Neuron (in vitro differentiated cells): Measurements from ENCODE around the gene TNS1.

Experiments
- H2AFZ ChIP-seq: one replicate; pipeline ENCODE4 v1.6.1; 2013; ENCODE audit warnings: low read depth, mild to moderate bottlenecking, inconsistent platforms, low read length, moderate library complexity
- H3K27me3 ChIP-seq: one replicate; pipeline ENCODE4 v1.6.1; 2013; ENCODE audit warnings: low read length; ENCODE audit not compliant: insufficient read depth
- H3K36me3 ChIP-seq: one replicate; pipeline ENCODE4 v1.6.1; 2013; ENCODE audit warnings: low read length; ENCODE audit not compliant: insufficient read depth
- H3K4me1 ChIP-seq: one replicate; pipeline ENCODE4 v1.6.1; 2013; ENCODE audit warnings: low read length; ENCODE audit not compliant: insufficient read depth
- H3K4me3 ChIP-seq: 2 replicates; pipeline ENCODE4 v1.5.1; 2013; ENCODE audit warnings: mild to moderate bottlenecking, low read length, moderate library complexity
- H3K9me3 ChIP-seq: one replicate; pipeline ENCODE4 v1.6.1; 2013; ENCODE audit warnings: low read length

Gene TNS1

DNA sequence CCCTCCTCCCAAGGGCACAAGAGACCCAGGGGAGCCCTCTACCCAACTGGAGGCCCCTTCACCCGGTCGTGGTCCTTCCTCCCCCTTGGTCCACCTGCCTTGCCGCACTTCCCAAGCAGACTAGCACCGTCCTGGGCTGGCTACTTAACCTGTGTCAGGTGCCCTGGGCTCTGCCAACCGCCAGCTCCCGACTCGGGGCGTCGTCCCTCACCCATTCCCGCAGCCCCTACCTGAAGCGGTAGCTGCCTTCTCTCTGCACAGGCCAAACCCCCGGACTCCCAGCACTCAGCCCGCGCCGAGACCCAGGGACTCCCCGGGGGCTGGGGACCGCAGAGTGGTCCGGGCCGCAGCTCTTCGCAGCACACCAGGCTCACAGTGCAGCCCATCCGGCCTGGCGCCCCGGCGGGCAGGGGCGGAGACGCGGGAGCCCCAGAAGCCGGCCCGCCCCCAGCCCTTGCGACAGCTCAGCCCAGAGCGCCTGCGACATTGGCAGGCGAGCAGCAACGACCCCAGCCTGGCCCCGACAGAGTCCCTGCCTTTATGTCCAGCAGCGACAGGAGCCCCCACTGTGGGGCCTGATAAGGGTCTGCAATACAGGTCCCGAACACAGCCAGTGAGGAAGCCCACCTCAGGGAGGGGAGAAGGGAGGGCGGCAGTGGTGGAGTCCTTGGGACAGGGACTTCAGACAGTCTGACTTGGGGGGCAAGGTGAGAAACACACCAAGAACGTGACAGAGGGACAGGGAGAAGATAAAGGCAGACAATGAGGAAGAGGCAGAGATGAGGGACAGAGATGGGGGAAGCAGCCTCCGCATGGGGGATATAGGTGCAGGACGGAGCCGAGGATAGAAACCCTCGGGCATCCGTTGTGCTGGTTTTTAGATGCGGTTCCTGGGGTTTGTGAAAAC, 31.0 kb upstream of the TNS1 start:
- Histone ChIP-seq H3K36me3 (no peaks in the 10 kb centered on the region), H3K4me1 (no peaks in the 10 kb centered on the region), H2AFZ (no peak overlapping the region), H3K4me3 (no peak overlapping the region), H3K27me3 (peaks cover 37% of the 10 kb centered on the region), H3K9me3 (no peaks in the 10 kb centered on the region)

DNA sequence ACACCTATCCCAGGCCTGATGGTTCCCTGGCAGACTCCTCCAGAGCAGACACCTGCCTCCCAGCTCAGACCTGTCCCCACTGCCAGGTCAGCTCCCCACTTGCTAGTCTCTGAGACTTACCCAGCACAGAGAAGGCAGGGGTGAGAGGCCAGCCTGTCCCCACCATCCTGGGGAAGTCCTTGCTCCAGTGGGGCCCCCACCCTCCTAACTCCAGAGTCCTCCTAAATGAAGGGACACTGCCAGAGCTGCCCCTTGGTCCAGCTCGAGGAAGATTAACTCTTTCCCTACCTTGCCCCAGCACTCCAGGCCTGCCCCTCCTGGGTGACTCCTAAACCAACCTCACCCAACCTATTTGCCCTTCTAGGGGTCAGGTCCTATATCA, 30.4 kb upstream of the TNS1 start:
- no peak overlapping the region for H3K4me3 ChIP-seq
- H3K9me3 ChIP-seq: no peaks in the 10 kb centered on the region
- H3K27me3 ChIP-seq: peaks cover 34% of the 10 kb centered on the region
- H2AFZ ChIP-seq: no peak overlapping the region
- H3K4me1 ChIP-seq: no peaks in the 10 kb centered on the region
- H3K36me3 ChIP-seq: no peaks in the 10 kb centered on the region

DNA sequence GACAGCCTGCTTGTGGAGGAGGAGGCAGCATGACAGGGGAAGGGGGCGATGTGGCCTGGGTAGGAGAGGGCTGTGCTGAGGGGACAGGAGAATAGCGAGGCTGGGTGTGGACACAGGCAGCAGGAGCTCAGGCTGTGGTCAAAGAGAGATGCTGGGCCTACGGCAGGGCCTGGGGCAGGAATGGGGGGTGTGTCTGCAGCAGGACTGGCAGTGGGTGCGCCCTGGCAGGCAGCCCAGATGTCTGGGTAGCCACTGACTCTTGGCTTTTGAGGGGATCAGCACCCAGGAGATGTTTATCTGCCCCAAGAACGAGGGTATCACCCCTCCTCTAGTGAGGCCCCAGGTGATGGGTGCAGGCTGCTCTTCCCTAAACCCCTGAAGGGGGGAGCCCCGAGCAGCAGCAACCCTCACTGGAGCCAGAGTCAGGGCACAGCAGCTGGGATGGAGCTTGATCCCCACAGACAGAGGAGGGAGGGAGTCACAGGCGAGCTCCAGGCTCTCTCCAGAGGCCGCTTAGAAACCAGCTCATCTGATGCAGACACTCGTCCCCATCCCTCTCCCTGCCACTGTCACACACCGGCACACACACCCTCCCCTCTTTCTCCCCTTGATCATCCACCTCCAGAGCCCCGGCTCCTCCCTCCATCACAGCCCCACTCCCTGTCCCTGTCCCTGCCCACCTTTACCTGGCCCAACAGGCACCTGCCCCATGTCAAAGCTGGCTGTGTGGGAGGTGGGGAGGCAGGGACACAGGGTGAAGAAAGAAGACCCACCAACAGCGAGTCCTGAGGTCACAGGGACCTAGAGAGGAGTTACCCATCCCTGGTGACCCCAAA, 29.8 kb upstream of the TNS1 start:
- Histone ChIP-seq H3K4me1 (no peaks in the 10 kb centered on the region), H3K27me3 (peaks cover 34% of the 10 kb centered on the region), H3K36me3 (no peaks in the 10 kb centered on the region), H3K9me3 (no peaks in the 10 kb centered on the region), H3K4me3 (no peak overlapping the region), H2AFZ (no peak overlapping the region)

- peaks cover 38% of the 10 kb centered on the region for H3K27me3 ChIP-seq
- no peaks in the 10 kb centered on the region for H3K4me1 ChIP-seq
- no peaks in the 10 kb centered on the region for H3K36me3 ChIP-seq
- no peaks in the 10 kb centered on the region for H3K9me3 ChIP-seq
- H2AFZ ChIP-seq: no peak overlapping the region
- no peak overlapping the region for H3K4me3 ChIP-seq
These were observed 29.0 kb upstream of the TNS1 start for GRCh38 chr2:218031771-218032257.

DNA sequence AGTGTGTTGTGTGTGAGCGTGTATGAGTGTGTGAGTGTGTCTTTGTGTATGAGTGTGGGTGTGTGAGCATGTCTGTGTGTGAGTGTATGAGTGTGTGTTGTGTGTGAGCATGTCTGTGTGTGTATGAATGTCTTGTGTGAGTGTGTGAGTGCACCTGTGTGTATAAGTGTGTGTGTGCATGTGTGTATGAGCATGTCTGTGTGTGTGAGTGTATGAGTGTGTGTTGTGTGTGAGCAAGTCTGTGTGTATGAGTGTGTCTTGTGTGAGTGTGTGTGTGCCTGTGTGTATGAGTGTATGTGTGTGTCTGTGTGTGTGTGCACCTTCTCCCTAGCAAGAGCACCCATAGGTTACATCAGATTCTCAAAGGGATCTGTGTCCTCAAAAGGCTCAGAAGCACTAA, 28.5 kb upstream of the TNS1 start:
- H3K27me3 ChIP-seq: peaks cover 38% of the 10 kb centered on the region
- no peaks in the 10 kb centered on the region for H3K9me3 ChIP-seq
- H3K4me1 ChIP-seq: no peaks in the 10 kb centered on the region
- H3K36me3 ChIP-seq: no peaks in the 10 kb centered on the region
- no peak overlapping the region for H3K4me3 ChIP-seq
- no peak overlapping the region for H2AFZ ChIP-seq

DNA sequence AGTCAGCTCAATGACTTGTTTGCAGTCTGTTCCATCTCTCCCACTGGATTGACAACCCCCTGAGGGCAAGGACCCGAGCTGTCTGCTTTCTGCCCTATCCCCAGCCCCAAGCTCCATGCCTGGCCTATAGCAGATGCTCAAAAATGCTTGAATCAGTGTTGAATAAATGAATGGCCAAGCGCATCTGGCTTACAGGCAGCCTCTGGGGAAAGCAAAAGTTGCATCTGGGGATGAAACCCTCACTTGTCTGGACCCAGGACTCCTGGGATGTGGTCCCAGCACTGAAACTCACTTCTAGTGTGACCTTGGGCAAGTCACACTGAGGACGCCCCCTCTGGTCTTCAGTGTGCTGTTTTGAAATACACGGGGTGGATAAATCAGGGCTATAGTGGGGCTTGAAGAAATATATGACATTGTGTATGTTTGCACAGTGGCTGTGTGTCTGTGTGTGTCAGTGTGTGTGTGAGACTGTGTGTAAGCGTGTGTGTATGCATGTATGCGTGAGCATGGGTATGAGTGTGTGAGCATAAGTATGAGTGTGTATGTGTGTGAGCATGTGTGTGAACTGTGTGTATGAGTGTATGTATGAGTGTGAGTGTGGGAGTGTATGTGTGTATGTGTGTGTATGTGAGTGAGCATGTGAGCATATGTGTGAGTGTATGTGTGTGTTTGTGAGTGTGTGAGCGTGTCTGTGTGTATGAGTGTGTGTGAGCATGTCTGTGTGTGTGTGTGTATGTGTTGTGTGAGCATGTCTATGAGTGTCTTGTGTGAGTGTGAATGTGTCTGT, 27.8 kb upstream of the TNS1 start:
- no peaks in the 10 kb centered on the region for H3K4me1 ChIP-seq
- H3K27me3 ChIP-seq: peaks cover 43% of the 10 kb centered on the region
- no peaks in the 10 kb centered on the region for H3K36me3 ChIP-seq
- no peak overlapping the region for H2AFZ ChIP-seq
- H3K4me3 ChIP-seq: no peak overlapping the region
- no peaks in the 10 kb centered on the region for H3K9me3 ChIP-seq

DNA sequence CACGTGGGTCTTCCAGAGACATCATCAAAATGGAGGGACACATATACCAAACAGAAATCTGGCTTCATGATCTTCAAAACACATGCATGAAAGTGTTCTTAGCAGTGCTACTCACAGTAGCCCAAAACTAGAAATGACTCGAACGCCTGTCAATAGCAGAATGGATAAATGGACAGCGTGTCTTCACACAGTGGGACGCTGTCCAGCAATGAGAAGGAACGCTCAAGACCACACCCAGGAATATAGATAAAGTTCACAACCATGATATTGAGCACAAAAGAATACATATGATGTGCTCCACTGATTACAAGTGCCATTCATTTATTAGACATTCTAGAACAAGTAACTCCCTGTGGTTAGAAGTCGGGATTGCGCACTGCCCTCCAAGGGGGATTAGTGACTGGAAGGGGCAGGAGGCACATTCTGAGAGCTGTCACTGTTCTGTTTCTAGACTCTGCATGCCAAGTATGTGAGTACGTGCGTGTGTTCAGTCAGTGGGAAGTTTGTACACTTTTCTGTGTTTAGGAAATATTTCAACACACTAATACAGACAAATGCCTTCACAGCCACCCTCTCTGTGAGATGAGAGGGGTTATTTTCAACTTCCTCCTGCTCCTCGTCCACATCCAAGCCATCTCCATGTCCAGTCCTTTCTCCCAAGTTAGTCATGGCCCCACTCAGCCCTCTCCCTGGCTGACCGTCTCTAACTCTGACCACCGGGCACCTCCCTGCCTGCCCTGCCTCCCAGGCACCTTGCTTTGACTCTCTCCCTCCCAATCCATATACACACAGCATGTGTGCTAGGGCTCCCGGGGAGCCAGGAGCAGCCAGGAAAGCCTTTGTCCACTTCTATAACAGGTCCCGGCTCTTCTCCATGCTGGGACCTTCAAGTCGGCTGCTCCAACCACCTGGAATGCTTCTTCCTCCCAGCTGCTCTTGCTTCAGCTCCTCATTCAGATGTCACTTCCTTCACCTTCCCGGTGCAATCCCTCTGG, 26.9 kb upstream of the TNS1 start:
- Histone ChIP-seq H3K27me3 (peaks cover 43% of the 10 kb centered on the region), H3K9me3 (no peaks in the 10 kb centered on the region), H3K4me1 (no peaks in the 10 kb centered on the region), H3K36me3 (no peaks in the 10 kb centered on the region), H3K4me3 (no peak overlapping the region), H2AFZ (no peak overlapping the region)

GRCh38 chr2:218028562-218029348, 26.0 kb upstream of the TNS1 start:
- Histone ChIP-seq H3K36me3 (no peaks in the 10 kb centered on the region), H3K9me3 (no peaks in the 10 kb centered on the region), H3K27me3 (peaks cover 34% of the 10 kb centered on the region), H2AFZ (no peak overlapping the region), H3K4me1 (no peaks in the 10 kb centered on the region), H3K4me3 (no peak overlapping the region)

- Histone ChIP-seq H3K4me1 (no peaks in the 10 kb centered on the region), H3K27me3 (peaks cover 28% of the 10 kb centered on the region), H2AFZ (no peak overlapping the region), H3K4me3 (no peak overlapping the region), H3K36me3 (no peaks in the 10 kb centered on the region), H3K9me3 (no peaks in the 10 kb centered on the region)
These were observed 25.3 kb upstream of the TNS1 start for GRCh38 chr2:218028189-218028495.

- no peaks in the 10 kb centered on the region for H3K9me3 ChIP-seq
- no peak overlapping the region for H2AFZ ChIP-seq
- no peaks in the 10 kb centered on the region for H3K4me1 ChIP-seq
- no peaks in the 10 kb centered on the region for H3K36me3 ChIP-seq
- no peak overlapping the region for H3K4me3 ChIP-seq
- peaks cover 23% of the 10 kb centered on the region for H3K27me3 ChIP-seq
These were observed 24.8 kb upstream of the TNS1 start for GRCh38 chr2:218027426-218028188.
